Endodermal cell (in vitro differentiated cells): ENCODE measurements around the gene ZSWIM3. TPM values are rescaled to one million over a fixed set of nuclear protein-coding genes. Genes with fewer than 3 reads are reported as not detected.

Experiments
- DNase-seq: peaks from one replicate; pipeline ENCODE4 v3.0.0-alpha.2; 2017
- H3K27ac ChIP-seq: 2 replicates; pipeline ENCODE4 v1.5.1; 2013; ENCODE audit warnings: mild to moderate bottlenecking, low read depth, low read length, moderate library complexity
- H3K27me3 ChIP-seq: 2 replicates; pipeline ENCODE4 v1.6.1; 2013; ENCODE audit warnings: mild to moderate bottlenecking, low read length, moderate library complexity; ENCODE audit not compliant: insufficient read depth, control insufficient read depth, poor library complexity, severe bottlenecking
- H3K36me3 ChIP-seq: 2 replicates; pipeline ENCODE4 v1.7.0; 2013; ENCODE audit warnings: mild to moderate bottlenecking, low read length, moderate library complexity; ENCODE audit not compliant: control insufficient read depth, insufficient read depth
- H3K4me1 ChIP-seq: one replicate; pipeline ENCODE4 v1.7.0; 2013; ENCODE audit warnings: low read length; ENCODE audit not compliant: control insufficient read depth, insufficient read depth
- H3K4me3 ChIP-seq: 2 replicates; pipeline ENCODE4 v1.5.1; 2013; ENCODE audit warnings: mild to moderate bottlenecking, low read length, moderate library complexity
- H3K9ac ChIP-seq: 2 replicates; pipeline ENCODE4 v1.6.1; 2013; ENCODE audit warnings: mild to moderate bottlenecking, low read length, moderate library complexity; ENCODE audit not compliant: poor library complexity, severe bottlenecking; ENCODE audit errors: extremely low read depth
- H3K9me3 ChIP-seq: 2 replicates; pipeline ENCODE4 v1.6.1; 2013; ENCODE audit warnings: mild to moderate bottlenecking, low read length, moderate library complexity; ENCODE audit not compliant: control insufficient read depth
- H3K27ac Mint-ChIP-seq: 2 replicates; pipeline ENCODE4 v1.8.0; 2020; ENCODE audit warnings: mixed read lengths
- H3K27me3 Mint-ChIP-seq: 2 replicates; pipeline ENCODE4 v1.8.0; 2021; ENCODE audit warnings: mild to moderate bottlenecking, mixed read lengths; ENCODE audit not compliant: insufficient read depth
- H3K36me3 Mint-ChIP-seq: 2 replicates; pipeline ENCODE4 v1.8.0; 2020; ENCODE audit warnings: low read depth, mixed read lengths
- H3K4me1 Mint-ChIP-seq: 2 replicates; pipeline ENCODE4 v1.8.0; 2020; ENCODE audit warnings: mixed read lengths
- H3K4me3 Mint-ChIP-seq: 2 replicates; pipeline ENCODE4 v1.8.0; 2020; ENCODE audit warnings: mild to moderate bottlenecking, moderate library complexity, mixed read lengths
- H3K9me3 Mint-ChIP-seq: 2 replicates; pipeline ENCODE4 v1.8.0; 2020; ENCODE audit warnings: mild to moderate bottlenecking, mixed read lengths
- WGBS, 2 experiments: methylation state at CpG; one replicate each; pipeline versions ENCODE4 v1.1.5 to v1.1.7; 2013; ENCODE audit warnings: missing lambda C conversion rate in 2 of 2, mixed read lengths in 1 of 2; ENCODE audit not compliant: insufficient coverage in 1 of 2, insufficient read length in 1 of 2; 5-methylcytosine and 5-hydroxymethylcytosine counted together
- total RNA-seq, 2 donors: library from RNA; stranded (reverse); fragmentation: NEBNext Ultra II Directional in 1 of 2; extraction: Animal tissue kit (Norgen Biotek cat#: 25700) in 1 of 2; gene quantifications; 2 replicates in 1 of 2; 3 replicates in 1 of 2; pipeline ENCODE4 v1.2.1, GENCODE V29; 2021
- TF ChIP-seq, protein P1 (sequence below): fragments of 200-600 bp; sonication (generic); conservative IDR thresholded peaks from 2 replicates; pipeline ENCODE4 v1.5.0; 2021; ENCODE audit warnings: antibody characterized with exemption, mild to moderate bottlenecking

ZSWIM3 gene
- total RNA-seq, 2 donors from 2014 or later, result 2.1 to 4.6 TPM

DNA sequence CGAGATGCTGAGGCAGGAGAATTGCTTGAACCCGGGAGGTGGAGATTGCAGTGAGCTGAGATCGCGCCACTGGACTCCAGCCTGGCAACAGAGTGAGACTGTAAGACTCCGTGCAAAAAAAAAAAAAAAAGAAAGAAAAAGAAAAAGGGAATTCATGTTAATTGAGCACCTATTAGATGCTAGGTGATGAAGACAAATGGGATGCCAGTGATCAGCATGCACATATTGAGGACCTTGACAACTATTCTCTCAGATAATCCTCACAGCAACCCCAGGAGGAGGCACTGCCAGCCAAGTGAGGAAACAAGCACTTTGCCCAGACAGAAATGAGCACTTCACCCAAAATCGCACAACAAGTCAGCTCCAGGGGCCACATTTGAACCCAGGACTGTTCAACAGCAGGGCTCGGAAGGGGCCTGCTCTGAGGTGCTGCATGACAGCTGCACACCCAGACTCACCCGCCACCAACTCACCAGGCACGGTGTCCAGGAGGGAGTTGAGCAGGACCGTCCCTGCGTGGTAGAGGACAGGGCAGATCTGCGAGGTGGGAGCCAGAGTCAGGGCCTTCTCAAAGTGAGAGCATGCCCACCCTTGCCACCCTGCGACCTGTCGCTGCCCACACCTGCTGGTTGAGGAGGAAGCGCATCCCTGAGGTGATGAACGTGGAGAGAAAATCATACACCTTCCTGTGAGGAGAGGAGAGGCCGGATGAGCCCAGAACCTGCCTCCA, 50.0 kb downstream of the ZSWIM3 start:
- Histone ChIP-seq H3K4me1 (peaks cover 2% of the 10 kb centered on the region), H3K9me3 (no peaks in the 10 kb centered on the region), H3K4me3 (no peak overlapping the region), H3K27ac (no peak overlapping the region), H3K9ac (no peak overlapping the region), H3K36me3 (peaks cover 64% of the 10 kb centered on the region), H3K27me3 (no peaks in the 10 kb centered on the region)
- no peak for DNase-seq
- H3K27ac Mint-ChIP-seq, result no peak overlapping the region
- TF ChIP-seq, protein P1, sequence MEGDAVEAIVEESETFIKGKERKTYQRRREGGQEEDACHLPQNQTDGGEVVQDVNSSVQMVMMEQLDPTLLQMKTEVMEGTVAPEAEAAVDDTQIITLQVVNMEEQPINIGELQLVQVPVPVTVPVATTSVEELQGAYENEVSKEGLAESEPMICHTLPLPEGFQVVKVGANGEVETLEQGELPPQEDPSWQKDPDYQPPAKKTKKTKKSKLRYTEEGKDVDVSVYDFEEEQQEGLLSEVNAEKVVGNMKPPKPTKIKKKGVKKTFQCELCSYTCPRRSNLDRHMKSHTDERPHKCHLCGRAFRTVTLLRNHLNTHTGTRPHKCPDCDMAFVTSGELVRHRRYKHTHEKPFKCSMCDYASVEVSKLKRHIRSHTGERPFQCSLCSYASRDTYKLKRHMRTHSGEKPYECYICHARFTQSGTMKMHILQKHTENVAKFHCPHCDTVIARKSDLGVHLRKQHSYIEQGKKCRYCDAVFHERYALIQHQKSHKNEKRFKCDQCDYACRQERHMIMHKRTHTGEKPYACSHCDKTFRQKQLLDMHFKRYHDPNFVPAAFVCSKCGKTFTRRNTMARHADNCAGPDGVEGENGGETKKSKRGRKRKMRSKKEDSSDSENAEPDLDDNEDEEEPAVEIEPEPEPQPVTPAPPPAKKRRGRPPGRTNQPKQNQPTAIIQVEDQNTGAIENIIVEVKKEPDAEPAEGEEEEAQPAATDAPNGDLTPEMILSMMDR, result no peak
- peaks cover 54% of the 10 kb centered on the region for H3K36me3 Mint-ChIP-seq
- H3K27me3 Mint-ChIP-seq, result peaks cover 9% of the 10 kb centered on the region
- peaks cover 4% of the 10 kb centered on the region for H3K4me1 Mint-ChIP-seq
- H3K4me3 Mint-ChIP-seq, result no peak overlapping the region
- H3K9me3 Mint-ChIP-seq, result no peaks in the 10 kb centered on the region
- WGBS, 2 experiments, result 93 to 95% methylated on average over 13 to 17 of the region's 17 CpGs

DNA sequence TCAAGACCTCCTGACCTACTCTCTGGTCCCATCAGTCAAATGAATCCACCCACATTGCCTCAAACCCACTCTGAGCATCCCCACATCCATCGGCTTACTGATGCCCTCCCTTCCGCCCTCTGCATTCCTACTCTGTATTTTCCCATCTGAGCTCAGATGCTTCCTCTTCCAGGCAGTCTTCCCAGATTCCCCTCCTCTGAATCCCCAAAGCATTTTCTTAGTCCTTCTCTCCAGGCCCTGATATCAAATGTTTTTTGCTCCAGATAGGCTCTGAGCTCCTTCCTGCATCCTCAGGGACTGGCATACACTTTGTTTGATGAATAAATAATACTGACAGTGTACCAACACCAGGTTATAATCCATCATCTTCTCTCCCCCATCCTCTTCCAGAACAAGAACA, 50.7 kb downstream of the ZSWIM3 start:
- Histone ChIP-seq H3K27me3 (no peaks in the 10 kb centered on the region), H3K9me3 (no peaks in the 10 kb centered on the region), H3K4me1 (peaks cover 4% of the 10 kb centered on the region), H3K9ac (no peak overlapping the region), H3K36me3 (peaks cover 60% of the 10 kb centered on the region), H3K4me3 (no peak overlapping the region), H3K27ac (no peak overlapping the region)
- Mint-ChIP-seq H3K27me3 (peaks cover 10% of the 10 kb centered on the region), H3K4me3 (no peak overlapping the region), H3K4me1 (peaks cover 5% of the 10 kb centered on the region), H3K9me3 (no peaks in the 10 kb centered on the region), H3K27ac (no peak overlapping the region), H3K36me3 (peaks cover 50% of the 10 kb centered on the region)
- TF ChIP-seq, protein P1, result no peak
- WGBS, 2 experiments, result 91 to 100% methylated on average over 2 of the region's 2 CpGs
- no peak for DNase-seq

DNA sequence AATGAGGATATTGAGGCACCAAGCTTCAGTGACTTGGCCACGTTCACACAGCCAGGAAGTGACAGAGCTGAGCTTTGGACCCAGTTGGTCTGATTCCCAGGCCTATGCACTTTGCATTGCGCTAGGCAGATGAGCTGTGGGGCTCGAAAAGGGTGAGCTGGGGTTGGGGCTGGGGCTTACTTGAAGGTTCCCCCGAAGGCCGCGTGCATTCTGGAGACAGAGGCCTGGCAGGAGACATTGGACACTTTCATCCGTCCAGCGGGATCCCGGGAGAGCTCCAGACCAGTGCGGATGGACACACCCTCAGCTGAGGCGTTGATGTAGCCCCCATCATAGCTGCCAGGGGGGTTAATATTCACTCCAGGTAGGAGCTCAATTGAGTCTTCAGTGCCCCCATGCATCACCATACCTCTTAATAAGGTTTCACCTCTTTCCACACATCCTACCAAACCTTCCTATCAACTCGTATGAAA, 52.0 kb downstream of the ZSWIM3 start:
- H3K9ac ChIP-seq, result no peak overlapping the region
- no peaks in the 10 kb centered on the region for H3K9me3 ChIP-seq
- peaks cover 47% of the 10 kb centered on the region for H3K36me3 ChIP-seq
- no peak overlapping the region for H3K4me3 ChIP-seq
- peaks cover 8% of the 10 kb centered on the region for H3K4me1 Mint-ChIP-seq
- H3K4me1 ChIP-seq, result peaks cover 4% of the 10 kb centered on the region
- H3K27me3 ChIP-seq, result no peaks in the 10 kb centered on the region
- H3K4me3 Mint-ChIP-seq, result no peak overlapping the region
- no peaks in the 10 kb centered on the region for H3K9me3 Mint-ChIP-seq
- peaks cover 14% of the 10 kb centered on the region for H3K27me3 Mint-ChIP-seq
- WGBS, 2 experiments, result 94 to 97% methylated on average over 10 to 12 of the region's 12 CpGs
- TF ChIP-seq, protein P1, result no peak
- peaks cover 38% of the 10 kb centered on the region for H3K36me3 Mint-ChIP-seq
- DNase-seq, result no peak
- H3K27ac ChIP-seq, result no peak overlapping the region
- H3K27ac Mint-ChIP-seq, result no peak overlapping the region
